HUES48 (cell line): Measurements from ENCODE around the gene PCSK2.
A peak's percentile ranks its signal among the peaks of the same experiment; 100 is the strongest.

Experiments used
- H3K27ac ChIP-seq: one replicate; pipeline ENCODE4 v1.7.0; 2013; ENCODE audit warnings: low read depth, low read length, inconsistent platforms
- H3K27me3 ChIP-seq: 2 replicates; pipeline ENCODE4 v1.6.1; 2013; ENCODE audit warnings: mild to moderate bottlenecking, low read length; ENCODE audit not compliant: control insufficient read depth, insufficient read depth
- H3K36me3 ChIP-seq: 2 replicates; pipeline ENCODE4 v1.6.1; 2013; ENCODE audit warnings: low read length; ENCODE audit not compliant: control insufficient read depth, insufficient read depth
- H3K4me1 ChIP-seq: 2 replicates; pipeline ENCODE4 v1.6.1; 2013; ENCODE audit warnings: mild to moderate bottlenecking, low read length; ENCODE audit not compliant: control insufficient read depth, insufficient read depth
- H3K4me3 ChIP-seq: 2 replicates; pipeline ENCODE4 v1.5.1; 2013; ENCODE audit warnings: mild to moderate bottlenecking, low read depth, low read length
- H3K9ac ChIP-seq: 2 replicates; pipeline ENCODE4 v1.6.1; 2013; ENCODE audit warnings: mild to moderate bottlenecking, low read depth, low read length, moderate library complexity
- H3K9me3 ChIP-seq: 2 replicates; pipeline ENCODE4 v1.6.1; 2013; ENCODE audit warnings: low read length; ENCODE audit not compliant: control insufficient read depth, insufficient read depth

PCSK2 gene

DNA sequence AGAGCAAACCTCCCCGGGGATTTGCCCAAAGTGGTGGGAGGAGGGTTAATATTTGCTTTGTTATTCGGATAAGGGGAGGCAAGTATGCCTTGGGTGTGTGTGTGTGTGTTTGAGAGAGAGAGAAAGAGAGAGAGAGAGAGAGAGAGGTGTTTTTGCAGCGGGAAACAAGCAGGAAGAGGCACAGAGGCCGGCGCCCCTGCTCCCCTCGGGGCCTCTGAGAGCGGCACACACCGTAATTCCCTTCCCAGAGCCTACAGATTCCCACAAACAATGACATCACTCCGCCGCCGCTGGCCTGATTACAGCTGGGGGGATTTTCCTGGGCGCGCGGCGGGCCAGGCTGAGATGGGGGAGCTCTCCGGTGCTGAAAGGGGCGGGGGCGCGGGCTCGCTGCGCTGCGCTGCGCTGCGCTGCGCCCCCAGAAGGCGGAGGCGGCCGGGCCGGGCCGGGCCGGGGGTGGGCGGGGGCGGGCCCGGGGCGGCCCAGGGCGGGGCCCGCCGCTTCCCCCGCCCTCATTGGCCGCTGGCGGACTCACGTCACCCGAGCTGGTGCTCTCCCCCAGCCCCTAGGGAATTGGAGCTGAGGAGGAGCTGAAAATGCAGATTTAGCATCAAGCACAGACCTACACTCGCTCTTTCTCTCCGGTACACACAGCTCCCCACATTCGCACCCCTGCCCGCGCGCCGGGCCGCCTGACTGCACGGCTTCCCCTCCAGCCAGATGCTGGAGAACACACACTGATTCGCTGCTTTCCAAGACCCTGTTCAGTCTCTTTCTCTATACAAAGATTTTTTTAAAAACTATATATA lies at the start of gene PCSK2:
PCSK2 (plus strand) TSS at position 631 of the 809 bp plus-strand sequence. CDS start 266 bp downstream, outside the sequence.
- H3K27me3 ChIP-seq, result peaks cover 69% of the 10 kb centered on the region
- peaks cover 17% of the 10 kb centered on the region for H3K4me1 ChIP-seq
- H3K27ac ChIP-seq, result no peak within 1 kb of the TSS
- H3K36me3 ChIP-seq, result no peaks in the 10 kb centered on the region
- H3K9me3 ChIP-seq, result no peaks in the 10 kb centered on the region
- peak within 1 kb of the TSS; percentile 77 for H3K4me3 ChIP-seq
- H3K9ac ChIP-seq, result 0 out of 2 replicates have a peak within 1 kb of the TSS, but pooled peaks have one; percentile 35

- no peak overlapping the region for H3K4me3 ChIP-seq
- H3K27ac ChIP-seq, result no peak overlapping the region
- no peaks in the 10 kb centered on the region for H3K27me3 ChIP-seq
- H3K9me3 ChIP-seq, result no peaks in the 10 kb centered on the region
- no peaks in the 10 kb centered on the region for H3K4me1 ChIP-seq
- H3K9ac ChIP-seq, result no peak overlapping the region
- no peaks in the 10 kb centered on the region for H3K36me3 ChIP-seq
Observed at GRCh38 chr20:17177341-17177740, 49.5 kb upstream of the PCSK2 start.

DNA sequence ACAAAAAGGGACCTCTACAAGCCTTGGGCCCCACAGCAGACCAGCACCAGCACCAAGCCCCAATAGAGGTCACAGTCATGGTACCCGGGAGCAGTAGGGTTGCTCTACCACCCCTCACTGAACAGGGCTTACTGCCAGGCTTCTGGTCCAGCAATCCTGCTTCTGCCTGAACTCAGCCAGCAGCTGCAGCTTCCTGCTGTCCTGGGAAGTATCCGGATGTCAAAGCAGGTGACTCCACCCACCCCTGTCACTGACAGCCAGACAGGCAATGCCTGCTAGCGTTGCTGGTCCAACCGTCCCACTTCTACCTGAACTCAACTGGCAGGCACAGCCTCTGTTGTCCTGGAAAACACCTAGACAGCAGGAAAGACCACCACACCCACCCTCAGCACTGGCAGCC lies 47.0 kb upstream of the PCSK2 start:
- no peak overlapping the region for H3K4me3 ChIP-seq
- H3K4me1 ChIP-seq, result no peaks in the 10 kb centered on the region
- H3K27me3 ChIP-seq, result no peaks in the 10 kb centered on the region

GRCh38 chr20:17189976-17190695 lies 36.7 kb upstream of the PCSK2 start:
- Histone ChIP-seq H3K27me3 (no peaks in the 10 kb centered on the region), H3K9me3 (no peaks in the 10 kb centered on the region; the same call in 1 of the 2 replicates), H3K36me3 (no peaks in the 10 kb centered on the region), H3K27ac (no peak overlapping the region), H3K9ac (no peak overlapping the region), H3K4me3 (no peak overlapping the region), H3K4me1 (no peaks in the 10 kb centered on the region)

More for the DNA sequence above, 47.0 kb upstream of the PCSK2 start:
- Histone ChIP-seq H3K9ac (no peak overlapping the region), H3K27ac (no peak overlapping the region), H3K9me3 (no peaks in the 10 kb centered on the region), H3K36me3 (no peaks in the 10 kb centered on the region)

DNA sequence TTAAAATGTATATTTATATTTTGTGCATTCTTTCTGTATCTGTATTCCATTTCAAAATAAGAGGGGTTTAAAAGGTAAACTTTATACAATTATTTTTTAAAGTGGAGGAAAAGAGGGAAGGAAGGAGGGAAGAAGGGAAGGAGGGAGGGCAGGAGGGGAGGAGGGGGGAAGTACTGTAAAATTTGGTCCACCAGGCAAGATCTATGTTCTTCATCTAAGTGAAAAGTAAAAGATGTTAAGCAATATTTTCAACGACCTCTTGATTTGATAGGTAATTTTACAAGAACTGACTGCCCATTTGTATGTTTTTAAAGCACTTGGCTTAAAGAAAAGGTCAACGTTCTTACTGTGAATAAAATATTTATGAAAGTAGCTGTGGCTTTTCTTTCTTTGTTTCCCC lies 29.8 kb upstream of the PCSK2 start:
- no peak overlapping the region for H3K4me3 ChIP-seq
- H3K9ac ChIP-seq, result no peak overlapping the region
- H3K27me3 ChIP-seq, result no peaks in the 10 kb centered on the region
- H3K36me3 ChIP-seq, result no peaks in the 10 kb centered on the region
- H3K9me3 ChIP-seq, result no peaks in the 10 kb centered on the region
- no peaks in the 10 kb centered on the region for H3K4me1 ChIP-seq
- no peak overlapping the region for H3K27ac ChIP-seq

GRCh38 chr20:17202030-17202429 lies 24.8 kb upstream of the PCSK2 start:
- H3K4me1 ChIP-seq, result peaks cover 8% of the 10 kb centered on the region
- H3K4me3 ChIP-seq, result no peak overlapping the region
- H3K27ac ChIP-seq, result no peak overlapping the region
- no peaks in the 10 kb centered on the region for H3K9me3 ChIP-seq
- H3K9ac ChIP-seq, result no peak overlapping the region
- H3K36me3 ChIP-seq, result no peaks in the 10 kb centered on the region
- no peaks in the 10 kb centered on the region for H3K27me3 ChIP-seq

DNA sequence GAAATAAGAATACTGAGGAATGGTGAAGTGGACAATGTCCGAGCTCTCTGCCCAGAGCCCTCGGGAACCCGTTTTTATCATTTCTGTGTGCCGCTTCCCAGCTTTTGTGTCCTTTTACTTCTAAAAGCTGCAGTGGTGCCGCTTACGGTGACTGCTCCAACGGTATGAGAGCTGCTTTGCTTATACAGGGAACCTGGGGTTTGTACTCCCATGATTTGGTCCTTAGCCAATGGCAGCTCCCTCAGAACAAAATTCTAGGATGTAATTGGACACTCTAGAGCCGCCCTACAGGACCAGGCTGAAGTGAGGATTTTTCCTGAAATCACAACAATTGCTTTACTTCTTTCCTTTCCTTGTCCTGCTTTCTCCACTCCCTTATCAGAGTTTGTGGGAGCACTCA lies 24.2 kb upstream of the PCSK2 start:
- H3K9ac ChIP-seq, result no peak overlapping the region
- peak overlapping the region; percentile 40; the same call in 1 of the 2 replicates for H3K4me3 ChIP-seq
- no peaks in the 10 kb centered on the region for H3K36me3 ChIP-seq
- H3K9me3 ChIP-seq, result no peaks in the 10 kb centered on the region
- no peak overlapping the region for H3K27ac ChIP-seq
- H3K27me3 ChIP-seq, result no peaks in the 10 kb centered on the region
- H3K4me1 ChIP-seq, result peaks cover 8% of the 10 kb centered on the region

DNA sequence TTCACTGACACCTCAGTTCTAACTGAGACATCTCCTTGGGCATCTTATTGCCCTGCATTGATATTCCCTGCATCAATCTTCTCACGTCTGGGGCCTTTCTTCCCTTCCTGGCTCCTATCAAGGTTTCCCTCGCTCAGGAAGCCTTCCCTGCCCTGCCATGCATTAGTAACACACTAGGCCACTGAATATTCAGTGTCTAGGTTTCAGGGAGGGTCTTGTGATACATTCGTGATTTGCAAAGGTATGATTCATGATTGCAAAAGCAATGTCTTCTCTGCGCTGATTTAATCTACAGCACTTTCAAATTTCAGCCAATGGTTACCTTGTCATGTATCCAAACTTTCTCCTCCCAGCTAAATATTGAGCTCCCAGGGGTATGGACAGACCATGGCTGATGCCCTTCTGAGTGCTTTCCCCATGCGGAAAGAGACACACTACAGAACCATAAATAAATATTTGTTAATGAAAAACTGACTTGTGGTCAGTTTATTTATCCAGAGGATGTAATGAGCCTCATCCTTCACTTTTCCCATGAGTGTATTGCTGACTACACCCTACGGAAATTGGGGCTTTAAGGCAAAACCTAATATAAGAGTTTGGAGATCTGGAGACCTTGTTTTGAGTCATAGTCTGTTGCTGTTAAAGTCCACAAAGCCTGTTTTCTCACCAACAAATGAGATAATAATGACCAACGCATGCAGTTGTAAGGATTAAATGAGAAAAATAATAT lies 21.6 kb upstream of the PCSK2 start:
- Histone ChIP-seq H3K36me3 (no peaks in the 10 kb centered on the region), H3K4me3 (no peak overlapping the region), H3K4me1 (peaks cover 8% of the 10 kb centered on the region), H3K9me3 (no peaks in the 10 kb centered on the region), H3K9ac (no peak overlapping the region), H3K27ac (no peak overlapping the region), H3K27me3 (no peaks in the 10 kb centered on the region)

- Histone ChIP-seq H3K36me3 (no peaks in the 10 kb centered on the region), H3K4me3 (no peak overlapping the region), H3K27me3 (no peaks in the 10 kb centered on the region), H3K9me3 (no peaks in the 10 kb centered on the region), H3K27ac (no peak overlapping the region), H3K9ac (no peak overlapping the region), H3K4me1 (no peaks in the 10 kb centered on the region)
Observed at GRCh38 chr20:17210387-17210786, 16.5 kb upstream of the PCSK2 start.

GRCh38 chr20:17210983-17211382 lies 15.9 kb upstream of the PCSK2 start:
- Histone ChIP-seq H3K4me3 (no peak overlapping the region), H3K9ac (no peak overlapping the region), H3K9me3 (no peaks in the 10 kb centered on the region), H3K27me3 (no peaks in the 10 kb centered on the region), H3K4me1 (no peaks in the 10 kb centered on the region), H3K36me3 (no peaks in the 10 kb centered on the region), H3K27ac (no peak overlapping the region)
